ENCODE results near the gene ROBO3.

ROBO3 gene

GRCh38 chr11:124900464-124900863 lies 35.2 kb downstream of the ROBO3 start:
- Histone ChIP-seq H3K36me3 (ENCODE audit: control insufficient read depth in 2 of 2, insufficient read depth in 1 of 2, low read length in 2 of 2) (no peaks in the 10 kb centered on the region), H3K4me1 (ENCODE audit: control insufficient read depth, insufficient read depth, low read length) (no peaks in the 10 kb centered on the region), H3K4me3 (ENCODE audit: low read depth, low read length) (no peak overlapping the region), H3K27ac (ENCODE audit: extremely low read depth, low read depth, low read length) (no peak overlapping the region), H3K9me3 (ENCODE audit: control insufficient read depth, insufficient read depth, low read depth, low read length) (no peaks in the 10 kb centered on the region)
- ChIA-PET CTCF (interaction anchor here (3.2 kb wide), 1 partner anchor 24 kb away, joined by 9 read pairs; no protein-coding TSS in a partner anchor), POLR2A (interaction anchor here (1.0 kb wide), 2 partner anchors 20 to 24 kb away, joined by 3 read pairs; no protein-coding TSS in a partner anchor)
- TF ChIP-seq ZNF302 (tag by site-specific recombination; IDR thresholded peaks at IDR 0.05; ENCODE audit: low read depth) (no peak), ZNF169 (tag by site-specific recombination; IDR thresholded peaks at IDR 0.05) (no peak), ZNF391 (tag by site-specific recombination; IDR thresholded peaks at IDR 0.05; ENCODE audit: borderline replicate concordance, low read depth) (no peak), ZNF521 (tag by site-specific recombination; IDR thresholded peaks at IDR 0.05) (no peak), ZNF843 (tag by site-specific recombination; IDR thresholded peaks at IDR 0.05) (no peak), ZNF175 (tag by site-specific recombination; IDR thresholded peaks at IDR 0.05) (no peak), ZNF645 (tag by site-specific recombination; IDR thresholded peaks at IDR 0.05) (no peak), ZNF692 (tag by site-specific recombination; IDR thresholded peaks at IDR 0.05) (no peak), ZNF366 (tag by site-specific recombination; conservative IDR thresholded peaks at IDR 0.05) (no peak), EGR2 (tag by site-specific recombination; IDR thresholded peaks at IDR 0.05; ENCODE audit: low read depth) (no peak)

- H3K36me3 ChIP-seq (ENCODE audit: control insufficient read depth in 2 of 2, insufficient read depth in 1 of 2, low read length in 2 of 2): no peaks in the 10 kb centered on the region
- no peak overlapping the region for H3K27ac ChIP-seq (ENCODE audit: extremely low read depth, low read depth, low read length)
- H3K9me3 ChIP-seq (ENCODE audit: control insufficient read depth, insufficient read depth, low read depth, low read length): no peaks in the 10 kb centered on the region
- no peak overlapping the region for H3K4me3 ChIP-seq (ENCODE audit: low read depth, low read length)
- CTCF ChIA-PET: interaction anchor here (0.8 to 3.2 kb wide), 2 partner anchors 26 to 32 kb away, joined by 3 to 9 read pairs; no protein-coding TSS in a partner anchor
- TF ChIP-seq ZNF792 (tag by site-specific recombination; IDR thresholded peaks at IDR 0.05): no peak
- no peak for TF ChIP-seq ZEB2 (tag by site-specific recombination; IDR thresholded peaks at IDR 0.05)
- POLR2A ChIA-PET: no interaction called here
- no peaks in the 10 kb centered on the region for H3K4me1 ChIP-seq (ENCODE audit: control insufficient read depth, insufficient read depth, low read length)
Measured at GRCh38 chr11:124902616-124903015, 37.4 kb downstream of the ROBO3 start.

DNA sequence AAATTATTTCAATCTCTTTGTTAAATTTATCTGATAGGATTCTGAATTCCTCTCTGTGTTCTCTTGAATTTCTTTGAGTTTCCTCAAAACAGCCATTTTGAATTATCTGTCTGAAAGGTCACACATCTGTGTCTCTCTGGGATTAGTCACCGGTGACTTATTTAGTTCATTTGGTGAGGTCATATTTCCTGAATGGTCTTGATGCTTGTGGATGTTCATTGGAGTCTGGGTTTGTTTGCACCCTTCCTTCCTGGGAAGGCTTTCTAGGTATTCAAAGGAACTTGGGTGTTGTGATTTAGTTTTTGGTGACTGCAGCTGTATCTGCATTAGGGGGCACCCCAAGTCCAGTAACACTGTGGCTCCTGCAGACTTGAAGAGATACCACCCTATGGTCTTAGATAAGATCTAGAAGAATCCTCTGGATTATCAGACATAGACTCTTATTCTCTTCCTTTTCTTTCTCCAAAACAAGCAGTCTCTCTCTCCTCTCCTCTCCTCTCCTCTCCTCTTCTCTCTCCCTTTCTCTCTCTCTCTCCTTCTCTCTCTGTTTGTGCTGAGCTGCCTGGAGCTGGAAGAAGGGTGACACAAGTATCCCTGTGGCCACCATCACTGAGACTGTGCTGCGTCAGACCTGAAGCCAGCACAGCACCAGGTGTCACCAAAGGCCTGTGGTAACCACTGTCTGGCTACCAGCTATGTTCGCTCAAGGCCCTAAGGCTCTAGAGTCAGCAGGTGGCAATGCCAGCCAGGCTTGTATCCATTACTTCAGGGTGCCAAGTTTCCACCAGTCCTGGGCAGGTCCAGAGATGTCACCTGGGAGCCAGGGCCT lies 50.5 kb downstream of the ROBO3 start:
- no peak overlapping the region for H3K27ac ChIP-seq (ENCODE audit: extremely low read depth, low read depth, low read length)
- POLR2A ChIA-PET: no interaction called here
- no peak overlapping the region for H3K4me3 ChIP-seq (ENCODE audit: low read depth, low read length)
- H3K4me1 ChIP-seq (ENCODE audit: control insufficient read depth, insufficient read depth, low read length): no peaks in the 10 kb centered on the region
- H3K36me3 ChIP-seq (ENCODE audit: control insufficient read depth in 2 of 2, insufficient read depth in 1 of 2, low read length in 2 of 2): no peaks in the 10 kb centered on the region
- CTCF ChIA-PET: interaction anchor here (0.6 kb wide), 1 partner anchor 92 kb away, joined by 4 read pairs; no protein-coding TSS in a partner anchor
- no peaks in the 10 kb centered on the region for H3K9me3 ChIP-seq (ENCODE audit: control insufficient read depth, insufficient read depth, low read depth, low read length)
- no peak for TF ChIP-seq ZNF138 (tag by site-specific recombination; IDR thresholded peaks at IDR 0.05; ENCODE audit: borderline replicate concordance)
- TF ChIP-seq MYNN (tag by site-specific recombination; IDR thresholded peaks at IDR 0.05; ENCODE audit: borderline replicate concordance): no peak
- TF ChIP-seq ZNF394 (tag by site-specific recombination; IDR thresholded peaks at IDR 0.05; ENCODE audit: borderline replicate concordance): no peak
- TF ChIP-seq ZNF19 (tag by site-specific recombination; IDR thresholded peaks at IDR 0.05; ENCODE audit: low read depth): no peak
- no peak for TF ChIP-seq ZNF274 (IDR thresholded peaks at IDR 0.05; ENCODE audit: low read length)
- no peak for TF ChIP-seq ZNF274 (tag by site-specific recombination; IDR thresholded peaks at IDR 0.05; ENCODE audit: borderline replicate concordance)
- no peak for TF ChIP-seq ZNF558 (tag by site-specific recombination; IDR thresholded peaks at IDR 0.05)
- no peak for TF ChIP-seq KLF10 (tag by site-specific recombination; IDR thresholded peaks at IDR 0.05)
- no peak for TF ChIP-seq SCRT2 (tag by site-specific recombination; IDR thresholded peaks at IDR 0.05)
- TF ChIP-seq ZNF426 (tag by site-specific recombination; IDR thresholded peaks at IDR 0.05): no peak
- no peak for TF ChIP-seq ZNF280D (tag by site-specific recombination; IDR thresholded peaks at IDR 0.05)
- no peak for TF ChIP-seq ZNF776 (tag by site-specific recombination; IDR thresholded peaks at IDR 0.05; ENCODE audit: borderline replicate concordance)
- no peak for TF ChIP-seq SP3 (tag by site-specific recombination; IDR thresholded peaks at IDR 0.05)
- TF ChIP-seq ZNF174 (tag by site-specific recombination; IDR thresholded peaks at IDR 0.05): no peak
- no peak for TF ChIP-seq ZNF404 (tag by site-specific recombination; IDR thresholded peaks at IDR 0.05)
